DMS79 treated with DMSO at 0.1 percent for 48 hours (cell line): ENCODE measurements around the gene IMPDH1.

Source experiments
- DNase-seq: peaks from one replicate; lab custom pipeline; 2025; lab: John Stamatoyannopoulos, UW

IMPDH1 gene

GRCh38 chr7:128360359-128360678 lies 49.5 kb downstream of the IMPDH1 start:
- DNase-seq: peak; percentile 30

- DNase-seq: no peak
Observed at GRCh38 chr7:128359939-128360338, 49.8 kb downstream of the IMPDH1 start.

- DNase-seq: no peak
Observed at GRCh38 chr7:128359336-128359735, 50.4 kb downstream of the IMPDH1 start.

GRCh38 chr7:128358233-128358632 lies 51.5 kb downstream of the IMPDH1 start:
- no peak for DNase-seq

- DNase-seq: no peak
Observed at GRCh38 chr7:128357217-128357613, 52.6 kb downstream of the IMPDH1 start.

GRCh38 chr7:128356546-128357216 lies 53.1 kb downstream of the IMPDH1 start:
- no peak for DNase-seq

- DNase-seq: no peak
Observed at GRCh38 chr7:128353610-128354009, 56.2 kb downstream of the IMPDH1 start.

GRCh38 chr7:128353189-128353588 lies 56.6 kb downstream of the IMPDH1 start:
- DNase-seq: no peak

GRCh38 chr7:128352636-128353035 lies 57.1 kb downstream of the IMPDH1 start:
- DNase-seq: no peak

- no peak for DNase-seq
Observed at GRCh38 chr7:128352153-128352537, 57.6 kb downstream of the IMPDH1 start.

- no peak for DNase-seq
Observed at GRCh38 chr7:128351296-128352152, 58.3 kb downstream of the IMPDH1 start.

- no peak for DNase-seq
Observed at GRCh38 chr7:128350708-128351295, 59.0 kb downstream of the IMPDH1 start.

- no peak for DNase-seq
Observed at GRCh38 chr7:128349466-128349825, 60.3 kb downstream of the IMPDH1 start.

GRCh38 chr7:128347647-128348097 lies 62.1 kb downstream of the IMPDH1 start:
- DNase-seq: peak; percentile 20

- no peak for DNase-seq
Observed at GRCh38 chr7:128344431-128344774, 65.4 kb downstream of the IMPDH1 start.

GRCh38 chr7:128343554-128344430 lies 66.0 kb downstream of the IMPDH1 start, which contains the start of gene RBM28:
Gene RBM28, minus strand, starts transcription at chr7:128343908. Its CDS starts 115 bp downstream, at chr7:128343793.
- peak; percentile 93 for DNase-seq
